ENCODE data around the gene TBC1D32.

TBC1D32 gene

DNA sequence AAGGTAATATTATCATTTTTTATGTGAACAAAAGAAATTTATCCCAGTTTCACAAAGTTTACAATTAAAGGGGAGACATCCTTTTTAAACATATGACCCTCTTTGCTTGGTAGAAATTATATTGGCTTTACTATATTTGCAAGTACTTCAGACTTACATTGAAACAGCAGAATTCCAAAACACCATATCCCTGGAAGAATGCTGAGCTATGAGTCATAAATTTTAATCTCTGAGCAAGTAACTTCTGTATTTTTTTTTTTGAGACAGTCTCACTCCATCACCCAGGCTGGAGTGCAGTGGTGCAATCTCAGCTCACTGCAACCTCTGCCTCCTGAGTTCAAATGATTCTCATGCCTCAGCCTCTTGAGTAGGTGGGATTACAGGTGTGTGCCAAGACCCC is 240.4 kb downstream of the TBC1D32 start:
- Histone ChIP-seq H3K9ac (ENCODE audit: low read depth, low read length, poor library complexity, severe bottlenecking) (no peak overlapping the region), H3F3A (ENCODE audit: low read depth) (no peaks in the 10 kb centered on the region), H3K79me2 (ENCODE audit: insufficient read depth, low read length) (no peaks in the 10 kb centered on the region), H3K4me2 (ENCODE audit: low read depth, low read length, poor library complexity, severe bottlenecking) (no peak overlapping the region), H3K4me3 (ENCODE audit: low read length, poor library complexity, severe bottlenecking) (no peak overlapping the region), H3K9me3 (ENCODE audit: insufficient read depth, low read depth, low read length) (no peaks in the 10 kb centered on the region), H3K36me3 (ENCODE audit: insufficient read depth, low read length) (no peaks in the 10 kb centered on the region), H3K9me2 (replicated peaks; ENCODE audit: low read depth, low read length) (no peaks in the 10 kb centered on the region), H4K20me1 (ENCODE audit: insufficient read depth, low read length, poor library complexity, severe bottlenecking) (no peaks in the 10 kb centered on the region), H3K4me1 (ENCODE audit: insufficient read depth, low read length, poor library complexity, severe bottlenecking) (no peaks in the 10 kb centered on the region), H3K27me3 (ENCODE audit: insufficient read depth, low read length, poor library complexity, severe bottlenecking) (no peaks in the 10 kb centered on the region), H2AFZ (ENCODE audit: low read length) (no peak overlapping the region)
- TF ChIP-seq EZH2phosphoT487 (IDR thresholded peaks at IDR 0.05; ENCODE audit: borderline replicate concordance): no peak
- TF ChIP-seq, protein P1, sequence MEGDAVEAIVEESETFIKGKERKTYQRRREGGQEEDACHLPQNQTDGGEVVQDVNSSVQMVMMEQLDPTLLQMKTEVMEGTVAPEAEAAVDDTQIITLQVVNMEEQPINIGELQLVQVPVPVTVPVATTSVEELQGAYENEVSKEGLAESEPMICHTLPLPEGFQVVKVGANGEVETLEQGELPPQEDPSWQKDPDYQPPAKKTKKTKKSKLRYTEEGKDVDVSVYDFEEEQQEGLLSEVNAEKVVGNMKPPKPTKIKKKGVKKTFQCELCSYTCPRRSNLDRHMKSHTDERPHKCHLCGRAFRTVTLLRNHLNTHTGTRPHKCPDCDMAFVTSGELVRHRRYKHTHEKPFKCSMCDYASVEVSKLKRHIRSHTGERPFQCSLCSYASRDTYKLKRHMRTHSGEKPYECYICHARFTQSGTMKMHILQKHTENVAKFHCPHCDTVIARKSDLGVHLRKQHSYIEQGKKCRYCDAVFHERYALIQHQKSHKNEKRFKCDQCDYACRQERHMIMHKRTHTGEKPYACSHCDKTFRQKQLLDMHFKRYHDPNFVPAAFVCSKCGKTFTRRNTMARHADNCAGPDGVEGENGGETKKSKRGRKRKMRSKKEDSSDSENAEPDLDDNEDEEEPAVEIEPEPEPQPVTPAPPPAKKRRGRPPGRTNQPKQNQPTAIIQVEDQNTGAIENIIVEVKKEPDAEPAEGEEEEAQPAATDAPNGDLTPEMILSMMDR (conservative IDR thresholded peaks at IDR 0.05; ENCODE audit: low read length): no peak

DNA sequence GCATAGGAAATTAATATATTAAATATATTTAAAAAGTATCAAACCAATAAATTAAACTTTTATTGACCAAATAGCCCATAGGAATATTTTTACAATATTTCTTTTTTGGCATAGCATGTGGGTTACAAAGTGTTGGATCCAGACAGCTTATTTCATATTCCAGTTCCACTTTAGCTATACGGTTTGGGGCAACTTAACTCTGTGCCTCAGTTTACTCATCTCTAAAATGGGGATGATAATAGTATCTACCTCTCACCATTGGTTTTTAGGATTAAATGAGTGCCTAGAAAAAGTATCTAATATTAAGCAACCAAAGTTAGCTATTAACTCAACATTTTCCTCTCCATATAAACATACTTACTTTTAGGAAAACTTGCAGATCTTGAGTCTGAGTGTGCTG is 243.8 kb downstream of the TBC1D32 start:
- no peaks in the 10 kb centered on the region for H3K36me3 ChIP-seq (ENCODE audit: insufficient read depth, low read length)
- H3K4me3 ChIP-seq (ENCODE audit: low read length, poor library complexity, severe bottlenecking): no peak overlapping the region
- H3K4me2 ChIP-seq (ENCODE audit: low read depth, low read length, poor library complexity, severe bottlenecking): no peak overlapping the region
- no peaks in the 10 kb centered on the region for H4K20me1 ChIP-seq (ENCODE audit: insufficient read depth, low read length, poor library complexity, severe bottlenecking)
- TF ChIP-seq, protein P1 (conservative IDR thresholded peaks at IDR 0.05; ENCODE audit: low read length): no peak
- TF ChIP-seq EZH2phosphoT487 (IDR thresholded peaks at IDR 0.05; ENCODE audit: borderline replicate concordance): no peak
- no peak overlapping the region for H2AFZ ChIP-seq (ENCODE audit: low read length)
- no peak overlapping the region for H3K9ac ChIP-seq (ENCODE audit: low read depth, low read length, poor library complexity, severe bottlenecking)
- H3K79me2 ChIP-seq (ENCODE audit: insufficient read depth, low read length): no peaks in the 10 kb centered on the region
- H3F3A ChIP-seq (ENCODE audit: low read depth): no peaks in the 10 kb centered on the region
- H3K9me2 ChIP-seq (replicated peaks; ENCODE audit: low read depth, low read length): no peaks in the 10 kb centered on the region
- no peaks in the 10 kb centered on the region for H3K9me3 ChIP-seq (ENCODE audit: insufficient read depth, low read depth, low read length)
- H3K4me1 ChIP-seq (ENCODE audit: insufficient read depth, low read length, poor library complexity, severe bottlenecking): no peaks in the 10 kb centered on the region
- H3K27me3 ChIP-seq (ENCODE audit: insufficient read depth, low read length, poor library complexity, severe bottlenecking): no peaks in the 10 kb centered on the region

DNA sequence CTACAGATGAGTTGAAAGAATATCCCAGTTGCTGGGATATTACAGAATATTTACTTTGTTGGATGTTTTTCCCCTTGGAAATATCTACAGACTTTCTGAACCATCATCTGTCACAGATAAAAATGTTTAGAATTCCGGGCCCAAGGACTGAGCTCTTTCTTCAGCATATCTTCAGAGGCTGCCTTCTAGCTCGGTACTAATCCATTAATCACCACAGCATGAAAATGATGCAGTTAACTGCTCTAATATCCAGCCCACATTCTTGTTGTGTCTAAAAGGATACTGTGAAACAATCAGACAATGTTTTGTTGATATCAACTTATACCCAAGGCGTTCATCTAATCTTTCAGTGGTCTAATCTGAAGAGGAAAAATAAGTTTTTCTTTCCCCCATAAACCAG is 247.4 kb downstream of the TBC1D32 start:
- TF ChIP-seq, protein P1 (conservative IDR thresholded peaks at IDR 0.05; ENCODE audit: low read length): no peak
- no peak for TF ChIP-seq EZH2phosphoT487 (IDR thresholded peaks at IDR 0.05; ENCODE audit: borderline replicate concordance)
- Histone ChIP-seq H3F3A (ENCODE audit: low read depth) (no peaks in the 10 kb centered on the region), H3K9me2 (replicated peaks; ENCODE audit: low read depth, low read length) (no peaks in the 10 kb centered on the region), H3K4me3 (ENCODE audit: low read length, poor library complexity, severe bottlenecking) (no peak overlapping the region), H3K4me1 (ENCODE audit: insufficient read depth, low read length, poor library complexity, severe bottlenecking) (no peaks in the 10 kb centered on the region), H2AFZ (ENCODE audit: low read length) (no peak overlapping the region), H3K36me3 (ENCODE audit: insufficient read depth, low read length) (no peaks in the 10 kb centered on the region), H3K4me2 (ENCODE audit: low read depth, low read length, poor library complexity, severe bottlenecking) (no peak overlapping the region), H3K79me2 (ENCODE audit: insufficient read depth, low read length) (no peaks in the 10 kb centered on the region), H3K9me3 (ENCODE audit: insufficient read depth, low read depth, low read length) (no peaks in the 10 kb centered on the region), H4K20me1 (ENCODE audit: insufficient read depth, low read length, poor library complexity, severe bottlenecking) (no peaks in the 10 kb centered on the region), H3K27me3 (ENCODE audit: insufficient read depth, low read length, poor library complexity, severe bottlenecking) (no peaks in the 10 kb centered on the region), H3K9ac (ENCODE audit: low read depth, low read length, poor library complexity, severe bottlenecking) (no peak overlapping the region)

Measured in Loucy (cell line).